Measurements from ENCODE around the gene KIF6.

- TF ChIP-seq CTCF (conservative IDR thresholded peaks at IDR 0.05; ENCODE audit: low read length) (no peak), EZH2phosphoT487 (IDR thresholded peaks at IDR 0.05; ENCODE audit: borderline replicate concordance) (no peak)
These were observed 291.6 kb downstream of the KIF6 start for GRCh38 chr6:39433630-39434029.

Data from Loucy (cell line).